ENCODE data around the gene NRG3.

The NRG3 gene

DNA sequence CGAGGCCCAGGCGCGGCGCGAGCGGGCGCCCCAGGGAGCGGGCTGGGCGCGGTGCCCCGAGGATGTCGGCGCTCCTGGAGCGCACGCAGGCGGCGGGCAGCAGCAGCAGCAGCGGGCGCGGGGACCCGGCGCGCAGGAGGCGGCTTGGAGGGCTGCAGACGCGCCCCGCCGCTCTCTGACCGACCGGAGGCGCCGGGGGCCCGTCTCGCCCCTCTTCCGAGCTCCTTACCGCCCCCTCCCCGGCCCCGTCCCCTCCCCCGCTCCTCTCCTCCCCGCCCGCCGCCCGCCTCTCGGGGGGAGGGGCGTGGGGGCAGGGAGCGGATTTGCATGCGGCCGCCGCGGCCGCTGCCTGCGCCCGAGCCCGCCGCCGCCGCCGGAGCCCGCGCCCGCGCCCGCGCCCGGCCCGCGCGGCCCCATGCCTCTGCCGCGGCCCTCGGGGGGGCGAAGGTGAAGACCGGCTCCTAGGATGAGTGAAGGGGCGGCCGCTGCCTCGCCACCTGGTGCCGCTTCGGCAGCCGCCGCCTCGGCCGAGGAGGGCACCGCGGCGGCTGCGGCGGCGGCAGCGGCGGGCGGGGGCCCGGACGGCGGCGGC lies at the start of gene NRG3:
Gene NRG3 (plus strand): TSS at position 320 of the 592 bp plus-strand sequence.
- Histone ChIP-seq H3K9me3 (ENCODE audit: control insufficient read depth in 2 of 2, low read length in 2 of 2) (no peaks in the 10 kb centered on the region), H3K27me3 (ENCODE audit: control insufficient read depth in 2 of 2, insufficient read depth in 2 of 2, low read length in 2 of 2) (peaks cover 11 to 13% of the 10 kb centered on the region in 2 donors), H3K36me3 (ENCODE audit: control insufficient read depth in 2 of 2, insufficient read depth in 2 of 2, low read length in 2 of 2) (no peaks in the 10 kb centered on the region), H3K4me3 (ENCODE audit: low read length in 2 of 2) (no peak within 1 kb of the TSS), H3K9ac (ENCODE audit: low read depth in 1 of 2, low read length in 2 of 2) (no peak within 1 kb of the TSS), H3K4me1 (ENCODE audit: control insufficient read depth in 2 of 2, insufficient read depth in 2 of 2, low read length in 2 of 2) (no peaks in the 10 kb centered on the region), H3K27ac (ENCODE audit: low read depth in 2 of 2, low read length in 2 of 2) (no peak within 1 kb of the TSS)

DNA sequence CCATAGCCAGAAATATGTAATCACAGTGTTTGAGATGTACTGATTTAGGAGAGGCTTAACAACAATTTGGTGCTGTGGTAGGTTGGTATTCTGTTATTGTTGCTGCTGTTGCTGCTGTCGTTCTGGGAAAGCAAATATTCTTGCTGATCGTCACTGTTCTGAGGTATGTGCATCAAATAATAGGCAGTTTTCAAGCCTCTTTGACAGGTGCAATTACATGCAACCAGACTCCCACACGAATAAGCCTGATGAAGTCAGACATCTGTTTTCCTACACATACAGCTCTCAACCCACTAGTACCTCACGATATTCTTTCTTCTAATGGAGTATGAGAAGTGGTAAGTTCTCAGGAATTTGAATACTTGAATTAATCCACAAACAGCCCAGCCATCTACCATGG lies 46.7 kb upstream of the NRG3 start:
- Histone ChIP-seq H3K36me3 (ENCODE audit: control insufficient read depth in 2 of 2, insufficient read depth in 2 of 2, low read length in 2 of 2) (no peaks in the 10 kb centered on the region), H3K9ac (ENCODE audit: low read depth in 1 of 2, low read length in 2 of 2) (no peak overlapping the region), H3K4me3 (ENCODE audit: low read length in 2 of 2) (no peak overlapping the region)

DNA sequence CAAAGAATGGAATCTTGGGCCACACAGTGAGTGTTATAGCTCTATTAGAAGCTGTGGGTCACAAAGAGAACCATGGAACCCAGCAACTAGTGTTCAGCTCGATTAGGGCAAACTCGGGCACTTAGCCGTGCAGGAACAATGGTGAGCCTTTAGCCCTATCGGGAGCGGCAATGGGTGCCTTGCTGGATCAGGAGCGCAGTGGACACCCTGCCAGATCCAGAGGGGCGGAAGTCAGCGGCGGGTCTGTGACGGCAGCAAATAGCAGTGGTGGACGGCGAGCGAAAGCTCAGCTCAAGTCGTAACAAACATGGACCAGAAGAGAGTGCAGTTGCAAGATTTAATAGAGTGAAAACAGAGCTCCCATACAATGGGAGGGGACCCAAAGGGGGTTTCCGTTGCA lies 43.9 kb upstream of the NRG3 start:
- Histone ChIP-seq H3K4me1 (ENCODE audit: control insufficient read depth in 2 of 2, insufficient read depth in 2 of 2, low read length in 2 of 2) (no peaks in the 10 kb centered on the region), H3K27me3 (ENCODE audit: control insufficient read depth in 2 of 2, insufficient read depth in 2 of 2, low read length in 2 of 2) (no peaks in the 10 kb centered on the region), H3K36me3 (ENCODE audit: control insufficient read depth in 2 of 2, insufficient read depth in 2 of 2, low read length in 2 of 2) (no peaks in the 10 kb centered on the region), H3K4me3 (ENCODE audit: low read length in 2 of 2) (no peak overlapping the region), H3K9ac (ENCODE audit: low read depth in 1 of 2, low read length in 2 of 2) (no peak overlapping the region), H3K27ac (ENCODE audit: low read depth in 2 of 2, low read length in 2 of 2) (no peak overlapping the region), H3K9me3 (ENCODE audit: control insufficient read depth in 2 of 2, low read length in 2 of 2) (no peaks in the 10 kb centered on the region)

More for the DNA sequence above, 46.7 kb upstream of the NRG3 start:
- no peaks in the 10 kb centered on the region for H3K4me1 ChIP-seq (ENCODE audit: control insufficient read depth in 2 of 2, insufficient read depth in 2 of 2, low read length in 2 of 2)
- no peaks in the 10 kb centered on the region for H3K9me3 ChIP-seq (ENCODE audit: control insufficient read depth in 2 of 2, low read length in 2 of 2)
- H3K27me3 ChIP-seq (ENCODE audit: control insufficient read depth in 2 of 2, insufficient read depth in 2 of 2, low read length in 2 of 2), result no peaks in the 10 kb centered on the region
- no peak overlapping the region for H3K27ac ChIP-seq (ENCODE audit: low read depth in 2 of 2, low read length in 2 of 2)

DNA sequence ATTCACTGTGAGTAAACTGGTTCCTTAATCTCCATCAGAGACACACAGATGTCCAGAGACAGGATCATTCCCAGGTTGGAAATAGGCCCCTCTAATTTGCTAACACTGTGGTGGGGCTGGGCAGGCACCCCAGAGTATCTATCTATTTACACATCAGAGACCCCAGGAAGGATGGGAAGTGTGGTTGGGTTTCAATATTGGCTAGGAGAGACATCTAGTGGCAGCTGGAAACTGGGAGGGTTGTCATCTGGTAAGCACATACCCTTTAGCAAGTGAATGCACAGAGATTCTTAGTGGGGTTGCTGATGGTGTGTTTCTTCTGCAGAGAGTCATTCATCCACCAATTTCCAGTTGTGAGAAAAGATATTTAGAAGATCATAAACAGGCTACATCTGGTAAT lies 36.0 kb upstream of the NRG3 start:
- H3K4me3 ChIP-seq (ENCODE audit: low read length in 2 of 2), result no peak overlapping the region
- H3K27me3 ChIP-seq (ENCODE audit: control insufficient read depth in 2 of 2, insufficient read depth in 2 of 2, low read length in 2 of 2), result no peaks in the 10 kb centered on the region
- no peaks in the 10 kb centered on the region for H3K9me3 ChIP-seq (ENCODE audit: control insufficient read depth in 2 of 2, low read length in 2 of 2)
- no peaks in the 10 kb centered on the region for H3K4me1 ChIP-seq (ENCODE audit: control insufficient read depth in 2 of 2, insufficient read depth in 2 of 2, low read length in 2 of 2)
- H3K27ac ChIP-seq (ENCODE audit: low read depth in 2 of 2, low read length in 2 of 2), result no peak overlapping the region
- H3K36me3 ChIP-seq (ENCODE audit: control insufficient read depth in 2 of 2, insufficient read depth in 2 of 2, low read length in 2 of 2), result no peaks in the 10 kb centered on the region
- no peak overlapping the region for H3K9ac ChIP-seq (ENCODE audit: low read depth in 1 of 2, low read length in 2 of 2)

DNA sequence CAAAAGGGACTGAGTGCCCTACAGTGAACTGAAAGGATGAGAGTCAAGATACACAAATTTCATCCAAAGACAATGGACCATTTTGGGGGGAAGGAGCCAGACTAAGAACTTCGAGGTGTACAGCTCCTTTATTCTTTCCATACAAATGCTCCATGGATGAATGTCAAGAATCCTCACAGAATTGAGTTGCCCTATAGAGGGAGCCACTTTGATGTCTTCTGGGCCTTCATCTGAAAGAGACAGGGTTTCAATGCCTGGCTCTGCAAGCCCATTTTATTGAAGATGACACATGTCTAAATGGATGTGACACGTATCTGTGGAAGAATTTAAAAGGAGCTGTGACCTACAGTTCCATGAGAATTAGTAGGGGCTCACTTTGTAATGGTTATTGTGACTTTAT lies 32.0 kb upstream of the NRG3 start:
- H3K9me3 ChIP-seq (ENCODE audit: control insufficient read depth in 2 of 2, low read length in 2 of 2), result no peaks in the 10 kb centered on the region
- no peaks in the 10 kb centered on the region for H3K27me3 ChIP-seq (ENCODE audit: control insufficient read depth in 2 of 2, insufficient read depth in 2 of 2, low read length in 2 of 2)
- no peak overlapping the region for H3K27ac ChIP-seq (ENCODE audit: low read depth in 2 of 2, low read length in 2 of 2)
- H3K4me3 ChIP-seq (ENCODE audit: low read length in 2 of 2), result no peak overlapping the region
- no peak overlapping the region for H3K9ac ChIP-seq (ENCODE audit: low read depth in 1 of 2, low read length in 2 of 2)
- H3K4me1 ChIP-seq (ENCODE audit: control insufficient read depth in 2 of 2, insufficient read depth in 2 of 2, low read length in 2 of 2), result no peaks in the 10 kb centered on the region
- H3K36me3 ChIP-seq (ENCODE audit: control insufficient read depth in 2 of 2, insufficient read depth in 2 of 2, low read length in 2 of 2), result no peaks in the 10 kb centered on the region

DNA sequence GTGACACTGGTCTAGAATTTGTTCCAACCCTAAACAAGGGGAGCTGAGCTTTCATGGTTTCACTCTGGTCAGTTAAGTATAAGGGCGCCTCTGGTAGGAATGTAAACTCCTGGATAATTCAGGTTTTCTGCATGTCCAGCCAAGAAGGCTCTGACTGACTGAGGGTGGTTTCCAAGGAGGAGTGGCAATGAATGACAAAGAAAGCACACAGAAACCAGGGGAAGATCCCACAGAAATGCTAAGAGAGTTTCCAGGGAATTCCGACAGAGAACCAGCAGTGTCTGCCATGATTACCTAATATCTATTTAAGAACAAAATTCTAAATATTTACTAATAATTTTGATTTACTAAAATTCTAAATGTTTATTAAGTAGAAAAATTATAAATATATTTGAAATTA lies 27.3 kb upstream of the NRG3 start:
- Histone ChIP-seq H3K27ac (ENCODE audit: low read depth in 2 of 2, low read length in 2 of 2) (no peak overlapping the region), H3K4me1 (ENCODE audit: control insufficient read depth in 2 of 2, insufficient read depth in 2 of 2, low read length in 2 of 2) (no peaks in the 10 kb centered on the region), H3K4me3 (ENCODE audit: low read length in 2 of 2) (no peak overlapping the region), H3K9ac (ENCODE audit: low read depth in 1 of 2, low read length in 2 of 2) (no peak overlapping the region), H3K36me3 (ENCODE audit: control insufficient read depth in 2 of 2, insufficient read depth in 2 of 2, low read length in 2 of 2) (no peaks in the 10 kb centered on the region), H3K27me3 (ENCODE audit: control insufficient read depth in 2 of 2, insufficient read depth in 2 of 2, low read length in 2 of 2) (no peaks in the 10 kb centered on the region), H3K9me3 (ENCODE audit: control insufficient read depth in 2 of 2, low read length in 2 of 2) (no peaks in the 10 kb centered on the region)

DNA sequence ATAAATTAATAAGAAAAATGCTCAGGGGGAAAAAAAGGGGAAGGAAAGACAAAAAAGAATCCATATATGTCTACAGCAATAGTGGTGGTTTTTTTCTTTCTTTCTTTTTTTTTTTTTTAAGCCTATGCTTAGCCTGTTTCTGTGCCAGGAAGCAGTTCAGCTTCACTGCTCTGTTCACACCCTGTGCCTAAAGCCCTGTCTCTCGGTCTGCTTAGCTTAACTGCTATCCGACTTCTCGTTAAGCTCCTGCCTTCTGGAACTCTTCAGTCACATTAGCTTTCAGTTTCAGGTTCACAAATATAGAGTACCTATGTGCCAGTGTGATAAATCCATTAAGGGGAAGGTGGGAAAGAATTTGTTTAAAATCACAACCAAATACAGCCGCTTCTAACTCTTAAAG lies 26.5 kb upstream of the NRG3 start:
- Histone ChIP-seq H3K9me3 (ENCODE audit: control insufficient read depth in 2 of 2, low read length in 2 of 2) (peaks cover 0 to 2% of the 10 kb centered on the region in 2 donors), H3K9ac (ENCODE audit: low read depth in 1 of 2, low read length in 2 of 2) (no peak overlapping the region), H3K4me1 (ENCODE audit: control insufficient read depth in 2 of 2, insufficient read depth in 2 of 2, low read length in 2 of 2) (no peaks in the 10 kb centered on the region), H3K27ac (ENCODE audit: low read depth in 2 of 2, low read length in 2 of 2) (no peak overlapping the region), H3K4me3 (ENCODE audit: low read length in 2 of 2) (no peak overlapping the region), H3K27me3 (ENCODE audit: control insufficient read depth in 2 of 2, insufficient read depth in 2 of 2, low read length in 2 of 2) (no peaks in the 10 kb centered on the region), H3K36me3 (ENCODE audit: control insufficient read depth in 2 of 2, insufficient read depth in 2 of 2, low read length in 2 of 2) (no peaks in the 10 kb centered on the region)

DNA sequence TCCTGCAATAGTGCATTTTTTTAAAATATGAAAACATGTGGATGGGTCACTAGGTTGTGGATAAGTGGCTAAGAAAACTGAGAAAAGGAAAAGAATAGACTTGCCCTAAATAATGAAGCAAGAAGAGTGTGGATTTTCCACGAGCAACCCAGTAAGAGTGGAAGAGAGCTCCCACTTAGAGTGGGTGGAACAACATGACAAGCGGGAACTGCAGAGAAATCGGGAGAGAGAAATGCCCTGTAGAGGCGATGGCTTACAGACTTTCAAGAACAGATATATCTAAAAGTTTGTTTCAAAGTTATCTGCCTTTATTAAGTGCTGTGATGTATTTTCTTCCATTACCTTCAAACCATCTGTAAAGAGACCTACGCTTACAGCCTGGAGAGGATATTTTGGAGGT lies 26.1 kb upstream of the NRG3 start:
- H3K27me3 ChIP-seq (ENCODE audit: control insufficient read depth in 2 of 2, insufficient read depth in 2 of 2, low read length in 2 of 2), result no peaks in the 10 kb centered on the region
- no peak overlapping the region for H3K4me3 ChIP-seq (ENCODE audit: low read length in 2 of 2)
- H3K4me1 ChIP-seq (ENCODE audit: control insufficient read depth in 2 of 2, insufficient read depth in 2 of 2, low read length in 2 of 2), result no peaks in the 10 kb centered on the region
- H3K9me3 ChIP-seq (ENCODE audit: control insufficient read depth in 2 of 2, low read length in 2 of 2), result peaks cover 0 to 4% of the 10 kb centered on the region in 2 donors
- no peak overlapping the region for H3K9ac ChIP-seq (ENCODE audit: low read depth in 1 of 2, low read length in 2 of 2)
- no peak overlapping the region for H3K27ac ChIP-seq (ENCODE audit: low read depth in 2 of 2, low read length in 2 of 2)
- no peaks in the 10 kb centered on the region for H3K36me3 ChIP-seq (ENCODE audit: control insufficient read depth in 2 of 2, insufficient read depth in 2 of 2, low read length in 2 of 2)

DNA sequence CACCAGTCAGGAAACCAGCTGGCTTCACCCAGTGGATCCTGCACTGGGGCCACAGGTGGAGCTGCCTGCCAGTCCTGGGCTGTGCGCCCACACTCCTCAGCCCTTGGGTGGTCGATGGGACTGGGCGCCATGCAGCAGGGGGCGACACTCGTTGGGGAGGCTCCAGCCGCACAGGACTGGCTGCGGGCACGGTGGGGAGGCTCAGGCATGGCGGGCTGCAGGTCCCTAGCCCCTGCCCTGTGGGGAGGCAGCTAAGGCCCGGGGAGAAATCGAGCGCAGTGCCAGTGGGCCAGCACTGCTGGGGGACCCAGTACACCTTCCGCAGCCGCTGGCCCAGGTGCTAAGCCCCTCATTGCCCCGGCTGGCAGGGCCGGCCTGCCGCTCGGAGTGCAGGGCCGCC lies 12.4 kb upstream of the NRG3 start:
- no peaks in the 10 kb centered on the region for H3K27me3 ChIP-seq (ENCODE audit: control insufficient read depth in 2 of 2, insufficient read depth in 2 of 2, low read length in 2 of 2)
- H3K4me1 ChIP-seq (ENCODE audit: control insufficient read depth in 2 of 2, insufficient read depth in 2 of 2, low read length in 2 of 2), result no peaks in the 10 kb centered on the region
- H3K36me3 ChIP-seq (ENCODE audit: control insufficient read depth in 2 of 2, insufficient read depth in 2 of 2, low read length in 2 of 2), result no peaks in the 10 kb centered on the region
- H3K9ac ChIP-seq (ENCODE audit: low read depth in 1 of 2, low read length in 2 of 2), result no peak overlapping the region
- no peak overlapping the region for H3K27ac ChIP-seq (ENCODE audit: low read depth in 2 of 2, low read length in 2 of 2)
- no peak overlapping the region for H3K4me3 ChIP-seq (ENCODE audit: low read length in 2 of 2)
- H3K9me3 ChIP-seq (ENCODE audit: control insufficient read depth in 2 of 2, low read length in 2 of 2), result no peaks in the 10 kb centered on the region

DNA sequence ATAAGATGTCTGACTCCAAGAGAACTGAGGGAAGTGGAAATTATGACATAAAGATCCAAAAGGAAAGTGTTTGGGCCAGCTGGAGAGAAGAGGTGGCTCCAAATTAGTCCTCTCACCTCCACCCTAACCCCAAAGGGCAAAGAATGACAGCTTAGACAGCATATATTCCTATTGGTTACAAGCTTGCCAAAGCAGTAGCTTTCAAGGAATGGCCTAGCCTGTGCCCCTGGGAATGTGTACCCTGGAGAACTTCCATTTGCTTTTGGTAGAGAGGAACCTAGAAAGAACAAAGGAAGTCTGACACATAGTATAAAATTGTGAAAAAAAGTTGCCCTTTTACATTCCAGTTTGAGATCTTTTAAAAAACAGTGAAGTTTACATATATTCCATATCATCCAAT lies 11.2 kb upstream of the NRG3 start:
- Histone ChIP-seq H3K27ac (ENCODE audit: low read depth in 2 of 2, low read length in 2 of 2) (no peak overlapping the region), H3K36me3 (ENCODE audit: control insufficient read depth in 2 of 2, insufficient read depth in 2 of 2, low read length in 2 of 2) (no peaks in the 10 kb centered on the region), H3K27me3 (ENCODE audit: control insufficient read depth in 2 of 2, insufficient read depth in 2 of 2, low read length in 2 of 2) (no peaks in the 10 kb centered on the region), H3K9me3 (ENCODE audit: control insufficient read depth in 2 of 2, low read length in 2 of 2) (no peaks in the 10 kb centered on the region), H3K9ac (ENCODE audit: low read depth in 1 of 2, low read length in 2 of 2) (no peak overlapping the region), H3K4me3 (ENCODE audit: low read length in 2 of 2) (no peak overlapping the region), H3K4me1 (ENCODE audit: control insufficient read depth in 2 of 2, insufficient read depth in 2 of 2, low read length in 2 of 2) (no peaks in the 10 kb centered on the region)

DNA sequence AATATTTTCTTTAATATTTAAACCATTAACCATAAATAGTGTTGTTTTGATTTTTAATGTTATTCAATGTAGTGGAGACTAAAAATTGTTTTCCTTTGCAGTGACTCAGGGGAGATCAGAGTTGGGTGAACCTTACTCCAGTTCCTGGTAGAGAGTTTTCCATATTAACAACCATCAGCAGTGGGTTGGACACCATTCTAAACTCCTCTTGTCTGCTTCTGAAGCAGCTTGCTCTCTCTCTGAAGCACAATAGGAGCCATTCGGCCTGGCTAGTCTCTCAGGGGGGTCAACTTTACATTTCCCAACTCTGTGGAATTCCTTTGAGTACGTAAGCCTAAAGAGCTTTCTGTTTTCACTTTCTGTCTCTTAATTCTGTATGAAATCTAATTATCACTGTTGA lies 9.4 kb upstream of the NRG3 start:
- no peaks in the 10 kb centered on the region for H3K4me1 ChIP-seq (ENCODE audit: control insufficient read depth in 2 of 2, insufficient read depth in 2 of 2, low read length in 2 of 2)

More for the DNA sequence above, 9.4 kb upstream of the NRG3 start:
- no peaks in the 10 kb centered on the region for H3K27me3 ChIP-seq (ENCODE audit: control insufficient read depth in 2 of 2, insufficient read depth in 2 of 2, low read length in 2 of 2)
- no peaks in the 10 kb centered on the region for H3K9me3 ChIP-seq (ENCODE audit: control insufficient read depth in 2 of 2, low read length in 2 of 2)
- no peak overlapping the region for H3K27ac ChIP-seq (ENCODE audit: low read depth in 2 of 2, low read length in 2 of 2)
- H3K36me3 ChIP-seq (ENCODE audit: control insufficient read depth in 2 of 2, insufficient read depth in 2 of 2, low read length in 2 of 2), result no peaks in the 10 kb centered on the region
- no peak overlapping the region for H3K9ac ChIP-seq (ENCODE audit: low read depth in 1 of 2, low read length in 2 of 2)
- H3K4me3 ChIP-seq (ENCODE audit: low read length in 2 of 2), result no peak overlapping the region
